SW480 (cell line): ENCODE measurements around the gene TOMM7.
"Not testable (repeated sequence)": the region's sequence is repeated elsewhere in the genome, so short reads cannot be mapped to it uniquely, and the experiment has no call there.

Experiments used
- DNase-seq: peaks from one replicate; pipeline ENCODE4 v3.0.0-alpha.2; 2016; ENCODE audit warnings: low spot score

TOMM7 gene

GRCh38 chr7:22821702-22822485, 755 bp downstream of the TOMM7 start:
- DNase-seq = no peak

GRCh38 chr7:22819476-22819875, 3.2 kb downstream of the TOMM7 start:
- no peak for DNase-seq

GRCh38 chr7:22814261-22815208, 8.1 kb downstream of the TOMM7 start:
- DNase-seq = peak; percentile 68

- DNase-seq = no peak
These were observed 10.3 kb downstream of the TOMM7 start for GRCh38 chr7:22812353-22812752.

GRCh38 chr7:22811746-22812280, 10.8 kb downstream of the TOMM7 start:
- DNase-seq = no peak

- DNase-seq = no peak
These were observed 11.8 kb downstream of the TOMM7 start for GRCh38 chr7:22810843-22811242.

GRCh38 chr7:22809902-22810642, 12.6 kb downstream of the TOMM7 start:
- no peak for DNase-seq

- no peak for DNase-seq
These were observed 14.5 kb downstream of the TOMM7 start for GRCh38 chr7:22808140-22808539.

GRCh38 chr7:22806752-22807151, 15.9 kb downstream of the TOMM7 start:
- DNase-seq = no peak

- no peak for DNase-seq
These were observed 17.4 kb downstream of the TOMM7 start for GRCh38 chr7:22805227-22805626.

- DNase-seq = not testable (repeated sequence)
These were observed 19.8 kb downstream of the TOMM7 start for GRCh38 chr7:22802831-22803230.

- no peak for DNase-seq
These were observed 20.2 kb downstream of the TOMM7 start for GRCh38 chr7:22802426-22802825.

GRCh38 chr7:22801912-22802311, 20.7 kb downstream of the TOMM7 start:
- DNase-seq = no peak

GRCh38 chr7:22799633-22800032, 23.0 kb downstream of the TOMM7 start:
- DNase-seq = peak; percentile 70

GRCh38 chr7:22793593-22794462, 28.8 kb downstream of the TOMM7 start:
- DNase-seq = no peak

GRCh38 chr7:22791204-22792158, 31.2 kb downstream of the TOMM7 start:
- DNase-seq = no peak

- not testable (repeated sequence) for DNase-seq
These were observed 32.0 kb downstream of the TOMM7 start for GRCh38 chr7:22790640-22791039.

- no peak for DNase-seq
These were observed 34.7 kb downstream of the TOMM7 start for GRCh38 chr7:22787951-22788350.

- peak; percentile 34 for DNase-seq
These were observed 36.2 kb downstream of the TOMM7 start for GRCh38 chr7:22786290-22786932.
